ENCODE data around the gene CARMIL1. TPM values are rescaled to one million over a fixed set of nuclear protein-coding genes. Genes with fewer than 3 reads are reported as not detected.

CARMIL1 gene
- total and polyA plus RNA-seq, 8 donors: 5.9 to 9.4 (median 7.8) TPM

GRCh38 chr6:25462235-25462897 is 183.2 kb downstream of the CARMIL1 start:
- TF ChIP-seq, protein P1, sequence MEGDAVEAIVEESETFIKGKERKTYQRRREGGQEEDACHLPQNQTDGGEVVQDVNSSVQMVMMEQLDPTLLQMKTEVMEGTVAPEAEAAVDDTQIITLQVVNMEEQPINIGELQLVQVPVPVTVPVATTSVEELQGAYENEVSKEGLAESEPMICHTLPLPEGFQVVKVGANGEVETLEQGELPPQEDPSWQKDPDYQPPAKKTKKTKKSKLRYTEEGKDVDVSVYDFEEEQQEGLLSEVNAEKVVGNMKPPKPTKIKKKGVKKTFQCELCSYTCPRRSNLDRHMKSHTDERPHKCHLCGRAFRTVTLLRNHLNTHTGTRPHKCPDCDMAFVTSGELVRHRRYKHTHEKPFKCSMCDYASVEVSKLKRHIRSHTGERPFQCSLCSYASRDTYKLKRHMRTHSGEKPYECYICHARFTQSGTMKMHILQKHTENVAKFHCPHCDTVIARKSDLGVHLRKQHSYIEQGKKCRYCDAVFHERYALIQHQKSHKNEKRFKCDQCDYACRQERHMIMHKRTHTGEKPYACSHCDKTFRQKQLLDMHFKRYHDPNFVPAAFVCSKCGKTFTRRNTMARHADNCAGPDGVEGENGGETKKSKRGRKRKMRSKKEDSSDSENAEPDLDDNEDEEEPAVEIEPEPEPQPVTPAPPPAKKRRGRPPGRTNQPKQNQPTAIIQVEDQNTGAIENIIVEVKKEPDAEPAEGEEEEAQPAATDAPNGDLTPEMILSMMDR (IDR thresholded peaks at IDR 0.05): no peak
- 93% methylated on average over 7 of the region's 7 CpGs for WGBS, 2 donors
- H3K9me3 ChIP-seq: no peaks in the 10 kb centered on the region
- H3K27me3 ChIP-seq: no peaks in the 10 kb centered on the region
- FAIRE-seq (no peak), ATAC-seq (no peak), DNase-seq (no peak)
- H3K27ac ChIP-seq: no peak overlapping the region
- H3K4me1 ChIP-seq: no peaks in the 10 kb centered on the region
- intact Hi-C loops (cut with DNase I): no loop called here
- H3K4me3 ChIP-seq: no peak overlapping the region
- no peaks in the 10 kb centered on the region for H3K36me3 ChIP-seq

DNA sequence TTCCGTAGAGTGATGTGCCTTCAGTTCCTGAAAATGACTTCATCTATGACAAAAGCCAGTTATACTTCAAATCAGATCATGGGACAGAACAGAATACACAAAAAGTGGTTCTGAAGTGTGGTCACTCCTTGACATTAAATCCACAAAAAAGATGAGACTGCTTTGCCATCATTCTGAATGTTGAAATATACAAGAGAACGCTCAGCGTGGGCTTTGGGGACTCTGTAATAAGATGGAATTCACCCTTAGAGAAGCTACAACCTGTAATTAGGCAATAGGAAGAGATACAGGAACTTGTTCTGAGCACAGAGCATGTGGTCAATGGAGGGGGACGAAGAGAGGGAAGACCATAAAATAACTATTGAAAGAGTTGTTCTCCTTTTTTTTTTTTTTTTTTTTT is 184.3 kb downstream of the CARMIL1 start:
- H3K9me3 ChIP-seq: no peaks in the 10 kb centered on the region
- no peak for DNase-seq
- FAIRE-seq: no peak
- TF ChIP-seq, protein P1 (IDR thresholded peaks at IDR 0.05): no peak
- no peaks in the 10 kb centered on the region for H3K4me1 ChIP-seq
- H3K27ac ChIP-seq: no peak overlapping the region
- no peaks in the 10 kb centered on the region for H3K36me3 ChIP-seq
- ATAC-seq: no peak
- no peak overlapping the region for H3K4me3 ChIP-seq
- intact Hi-C loops (cut with DNase I): no loop called here
- 92 to 97% methylated on average over 4 of the region's 4 CpGs for WGBS, 2 donors
- H3K27me3 ChIP-seq: no peaks in the 10 kb centered on the region

- Histone ChIP-seq H3K4me1 (no peaks in the 10 kb centered on the region), H3K36me3 (no peaks in the 10 kb centered on the region), H3K4me3 (no peak overlapping the region), H3K27me3 (no peaks in the 10 kb centered on the region), H3K9me3 (no peaks in the 10 kb centered on the region), H3K27ac (no peak overlapping the region)
- TF ChIP-seq, protein P1 (IDR thresholded peaks at IDR 0.05): no peak
- intact Hi-C loops (cut with DNase I): no loop called here
- ATAC-seq (no peak), FAIRE-seq (no peak), DNase-seq (no peak)
- 91% methylated on average over 1 of the region's 1 CpG for WGBS, 2 donors
These were observed 185.1 kb downstream of the CARMIL1 start for GRCh38 chr6:25464225-25464624.

GRCh38 chr6:25465941-25466340 is 186.8 kb downstream of the CARMIL1 start:
- FAIRE-seq: no peak

DNA sequence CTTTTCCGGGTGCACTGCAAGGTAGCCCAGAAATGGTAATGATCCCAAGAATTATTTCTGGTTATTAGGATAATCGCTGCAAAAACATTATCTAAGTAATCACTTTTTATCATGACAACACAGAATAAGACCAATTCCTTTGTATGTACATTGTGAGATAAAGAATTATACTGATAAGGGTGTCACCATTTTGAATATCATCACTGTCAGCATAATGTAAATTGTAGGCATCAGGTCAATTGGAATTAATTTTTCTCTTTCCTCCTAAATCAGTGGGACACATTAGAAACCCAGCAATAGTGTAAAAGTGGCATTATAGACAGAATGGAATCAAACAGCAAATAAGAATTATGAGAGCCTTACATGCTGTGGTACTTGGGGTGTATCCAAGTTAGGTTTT is 189.7 kb downstream of the CARMIL1 start:
- Histone ChIP-seq H3K9me3 (no peaks in the 10 kb centered on the region), H3K27me3 (no peaks in the 10 kb centered on the region), H3K4me1 (no peaks in the 10 kb centered on the region), H3K36me3 (no peaks in the 10 kb centered on the region), H3K4me3 (no peak overlapping the region), H3K27ac (no peak overlapping the region)
- WGBS, 2 donors: 79 to 84% methylated on average over 2 of the region's 2 CpGs
- intact Hi-C loops (cut with DNase I): no loop called here
- ATAC-seq: no peak
- no peak for FAIRE-seq
- no peak for DNase-seq
- TF ChIP-seq, protein P1 (IDR thresholded peaks at IDR 0.05): no peak

More at GRCh38 chr6:25465941-25466340, 186.8 kb downstream of the CARMIL1 start:
- DNase-seq (no peak), ATAC-seq (no peak)
- Histone ChIP-seq H3K4me1 (no peaks in the 10 kb centered on the region), H3K36me3 (no peaks in the 10 kb centered on the region), H3K27me3 (no peaks in the 10 kb centered on the region), H3K4me3 (no peak overlapping the region), H3K9me3 (no peaks in the 10 kb centered on the region), H3K27ac (no peak overlapping the region)
- TF ChIP-seq, protein P1 (IDR thresholded peaks at IDR 0.05): no peak
- WGBS, 2 donors: 91 to 97% methylated on average over 2 of the region's 2 CpGs
- intact Hi-C loops (cut with DNase I): no loop called here

All from pancreas (tissue), 10 donors.